ENCODE data around the gene YY1. TPM values are rescaled to one million over a fixed set of nuclear protein-coding genes. Genes with fewer than 3 reads are reported as not detected.

Gene YY1
- total RNA-seq, 4 donors from 2014 or later, result 43.7 to 51.8 (median 48.5) TPM

GRCh38 chr14:100317389-100317788 is 78.4 kb downstream of the YY1 start:
- no peak for TF ChIP-seq CTCF (IDR thresholded peaks at IDR 0.05; ENCODE audit: low read depth)

GRCh38 chr14:100317912-100318808 is 79.2 kb downstream of the YY1 start:
- TF ChIP-seq CTCF (IDR thresholded peaks at IDR 0.05; ENCODE audit: low read depth), result no peak

GRCh38 chr14:100320157-100320856 is 81.4 kb downstream of the YY1 start:
- TF ChIP-seq CTCF (IDR thresholded peaks at IDR 0.05; ENCODE audit: low read depth), result no peak

- no peak for TF ChIP-seq CTCF (IDR thresholded peaks at IDR 0.05; ENCODE audit: low read depth)
Observed at GRCh38 chr14:100321473-100322137, 82.7 kb downstream of the YY1 start.

GRCh38 chr14:100322138-100322957 is 83.4 kb downstream of the YY1 start:
- TF ChIP-seq CTCF (IDR thresholded peaks at IDR 0.05; ENCODE audit: low read depth), result no peak

GRCh38 chr14:100323121-100323941 is 84.4 kb downstream of the YY1 start, which contains the start of gene SLC25A47:
SLC25A47 (plus strand) TSS chr14:100323339; CDS start chr14:100323415, 76 bp downstream.
- TF ChIP-seq CTCF (IDR thresholded peaks at IDR 0.05; ENCODE audit: low read depth), result no peak

Measured in subcutaneous adipose tissue (tissue), 4 donors.